Measurements from ENCODE around the gene GJA1.

GRCh38 chr6:121435444-121436069 is at the start of gene GJA1:
- TF ChIP-seq, protein P1, sequence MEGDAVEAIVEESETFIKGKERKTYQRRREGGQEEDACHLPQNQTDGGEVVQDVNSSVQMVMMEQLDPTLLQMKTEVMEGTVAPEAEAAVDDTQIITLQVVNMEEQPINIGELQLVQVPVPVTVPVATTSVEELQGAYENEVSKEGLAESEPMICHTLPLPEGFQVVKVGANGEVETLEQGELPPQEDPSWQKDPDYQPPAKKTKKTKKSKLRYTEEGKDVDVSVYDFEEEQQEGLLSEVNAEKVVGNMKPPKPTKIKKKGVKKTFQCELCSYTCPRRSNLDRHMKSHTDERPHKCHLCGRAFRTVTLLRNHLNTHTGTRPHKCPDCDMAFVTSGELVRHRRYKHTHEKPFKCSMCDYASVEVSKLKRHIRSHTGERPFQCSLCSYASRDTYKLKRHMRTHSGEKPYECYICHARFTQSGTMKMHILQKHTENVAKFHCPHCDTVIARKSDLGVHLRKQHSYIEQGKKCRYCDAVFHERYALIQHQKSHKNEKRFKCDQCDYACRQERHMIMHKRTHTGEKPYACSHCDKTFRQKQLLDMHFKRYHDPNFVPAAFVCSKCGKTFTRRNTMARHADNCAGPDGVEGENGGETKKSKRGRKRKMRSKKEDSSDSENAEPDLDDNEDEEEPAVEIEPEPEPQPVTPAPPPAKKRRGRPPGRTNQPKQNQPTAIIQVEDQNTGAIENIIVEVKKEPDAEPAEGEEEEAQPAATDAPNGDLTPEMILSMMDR (conservative IDR thresholded peaks at IDR 0.05; ENCODE audit: low read length), result no peak
- no peak for TF ChIP-seq EZH2phosphoT487 (IDR thresholded peaks at IDR 0.05; ENCODE audit: borderline replicate concordance)
